Parathyroid adenoma (tissue), 2 donors: ENCODE results near the gene SUSD6.

ENCODE experiments used
- H2AFZ ChIP-seq: fragments of 300-600 bp; sonication (generic); one replicate; pipeline ENCODE4 v1.7.0; 2017; ENCODE audit warnings: antibody characterized with exemption, mild to moderate bottlenecking
- H3K27ac ChIP-seq: fragments of 300-600 bp; sonication (generic); one replicate; pipeline ENCODE4 v1.7.0; 2017
- H3K27me3 ChIP-seq: fragments of 300-600 bp; sonication (generic); one replicate; pipeline ENCODE4 v1.7.0; 2017; ENCODE audit warnings: low read length; ENCODE audit not compliant: control insufficient read depth, insufficient read depth
- H3K36me3 ChIP-seq: fragments of 300-600 bp; sonication (generic); one replicate; pipeline ENCODE4 v1.7.0; 2017; ENCODE audit warnings: low read length; ENCODE audit not compliant: control insufficient read depth, insufficient read depth
- H3K4me1 ChIP-seq: fragments of 300-600 bp; sonication (generic); one replicate; pipeline ENCODE4 v1.7.0; 2017; ENCODE audit warnings: control low read depth
- H3K4me2 ChIP-seq: fragments of 300-600 bp; sonication (generic); one replicate; pipeline ENCODE4 v1.7.0; 2017; ENCODE audit warnings: low read length
- H3K4me3 ChIP-seq: fragments of 300-600 bp; sonication (generic); one replicate; pipeline ENCODE4 v1.7.0; 2017; ENCODE audit warnings: low read depth, low read length
- H3K79me2 ChIP-seq: fragments of 300-600 bp; sonication (generic); one replicate; pipeline ENCODE4 v1.7.0; 2017; ENCODE audit warnings: control low read depth
- H3K9ac ChIP-seq: fragments of 300-600 bp; sonication (generic); one replicate; pipeline ENCODE4 v1.7.0; 2017; ENCODE audit warnings: mild to moderate bottlenecking
- H3K9me3 ChIP-seq: fragments of 300-600 bp; sonication (generic); one replicate; pipeline ENCODE4 v1.7.0; 2017; ENCODE audit warnings: low read length; ENCODE audit not compliant: control insufficient read depth
- CTCF ChIP-seq: fragments of 300-600 bp; sonication (generic); IDR thresholded peaks from one replicate; pipeline ENCODE4 v1.7.0; 2017; ENCODE audit warnings: antibody characterized with exemption, mild to moderate bottlenecking
- donor health status: primary hyperparathyroidism.

SUSD6 gene

DNA sequence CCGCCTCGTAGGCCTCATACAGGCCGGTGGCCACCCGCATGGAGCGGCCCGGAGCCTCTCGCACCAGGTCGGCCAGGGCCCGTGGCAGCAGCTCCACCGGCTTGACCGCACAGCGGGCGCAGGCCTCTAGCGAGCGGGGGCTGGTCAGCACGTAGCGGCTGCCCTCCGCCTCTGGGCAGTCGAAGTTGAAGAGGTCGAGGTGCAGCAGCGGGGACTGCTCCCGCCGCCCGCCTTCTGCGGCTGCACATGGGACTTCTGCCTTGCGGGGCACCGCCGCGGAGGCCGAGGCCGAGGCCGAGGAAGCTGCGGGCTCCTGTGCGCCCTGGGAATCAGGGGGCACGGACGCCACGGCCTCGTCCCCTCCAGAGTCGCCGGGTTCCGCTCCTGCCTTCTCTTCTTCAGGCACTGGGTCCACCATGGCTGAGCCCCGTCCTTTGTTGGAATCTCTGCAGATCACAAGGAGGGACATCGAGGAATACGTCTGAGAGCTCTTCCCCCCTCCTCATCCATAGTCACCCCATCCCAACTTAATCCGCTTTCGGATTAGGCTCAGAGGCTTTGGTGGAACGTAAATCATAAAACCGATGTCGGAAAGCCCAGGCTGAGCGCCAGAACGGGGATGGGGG, 38.1 kb upstream of the SUSD6 start:
- no peak overlapping the region for H3K4me3 ChIP-seq
- TF ChIP-seq CTCF: no peak
- H3K9me3 ChIP-seq: no peaks in the 10 kb centered on the region
- H3K9ac ChIP-seq: no peak overlapping the region
- no peak overlapping the region for H3K4me2 ChIP-seq
- H3K36me3 ChIP-seq: no peaks in the 10 kb centered on the region
- H3K27ac ChIP-seq: no peak overlapping the region
- no peaks in the 10 kb centered on the region for H3K79me2 ChIP-seq
- H2AFZ ChIP-seq: peak overlapping the region; percentile 52
- H3K4me1 ChIP-seq: peaks cover 3% of the 10 kb centered on the region
- peaks cover 7% of the 10 kb centered on the region for H3K27me3 ChIP-seq

- Histone ChIP-seq H3K4me1 (peaks cover 3% of the 10 kb centered on the region), H3K9ac (no peak overlapping the region), H3K79me2 (no peaks in the 10 kb centered on the region), H3K27ac (no peak overlapping the region), H3K4me3 (no peak overlapping the region), H3K9me3 (no peaks in the 10 kb centered on the region), H3K27me3 (peaks cover 7% of the 10 kb centered on the region), H2AFZ (no peak overlapping the region), H3K36me3 (no peaks in the 10 kb centered on the region), H3K4me2 (no peak overlapping the region)
- TF ChIP-seq CTCF: no peak
These were observed 37.5 kb upstream of the SUSD6 start for GRCh38 chr14:69573831-69574262.

- peak within 1 kb of the TSS; percentile 20 for H3K4me3 ChIP-seq
- peak; percentile 95 for TF ChIP-seq CTCF
- peaks cover 7% of the 10 kb centered on the region for H3K27me3 ChIP-seq
These were observed 37.0 kb upstream of the SUSD6 start, which contains the start of gene CCDC177 for GRCh38 chr14:69574263-69574953. TSS of gene CCDC177 (minus strand) at chr14:69574871. CDS start at chr14:69573622, 1,249 bp downstream.

GRCh38 chr14:69574954-69575295, 36.5 kb upstream of the SUSD6 start:
- no peak overlapping the region for H3K27ac ChIP-seq
- TF ChIP-seq CTCF: no peak
- peaks cover 3% of the 10 kb centered on the region for H3K4me1 ChIP-seq
- no peaks in the 10 kb centered on the region for H3K36me3 ChIP-seq
- peaks cover 7% of the 10 kb centered on the region for H3K27me3 ChIP-seq
- peak overlapping the region; percentile 61 for H2AFZ ChIP-seq
- H3K4me3 ChIP-seq: no peak overlapping the region
- H3K9ac ChIP-seq: no peak overlapping the region
- H3K4me2 ChIP-seq: peak overlapping the region; percentile 45
- no peaks in the 10 kb centered on the region for H3K79me2 ChIP-seq
- H3K9me3 ChIP-seq: no peaks in the 10 kb centered on the region

More at GRCh38 chr14:69574263-69574953, 37.0 kb upstream of the SUSD6 start, which contains the start of gene CCDC177:
- Histone ChIP-seq H2AFZ (peak within 1 kb of the TSS; percentile 61), H3K4me1 (peaks cover 3% of the 10 kb centered on the region), H3K4me2 (peak within 1 kb of the TSS; percentile 45), H3K9me3 (no peaks in the 10 kb centered on the region), H3K36me3 (no peaks in the 10 kb centered on the region), H3K27ac (no peak within 1 kb of the TSS), H3K9ac (no peak within 1 kb of the TSS), H3K79me2 (no peaks in the 10 kb centered on the region)
